Measurements from ENCODE around the gene SPATA31C1. TPM values are rescaled to one million over a fixed set of nuclear protein-coding genes. Genes with fewer than 3 reads are reported as not detected.
"Not testable (repeated sequence)": the region's sequence is repeated elsewhere in the genome, so short reads cannot be mapped to it uniquely, and the experiment has no call there.

Gene SPATA31C1
- polyA plus RNA-seq (2013, experiment 1 of 2): not detected
- not detected for polyA plus RNA-seq (2013, experiment 2 of 2)

- H3K9ac ChIP-seq (ENCODE audit: low read length); H2BK5ac ChIP-seq (ENCODE audit: low read depth, low read length, poor library complexity, severe bottlenecking); H3K4me1 ChIP-seq (ENCODE audit: control insufficient read depth, insufficient read depth, low read depth, low read length); H3K4ac ChIP-seq (ENCODE audit: low read depth in 1 of 2, low read length in 2 of 2); H4K91ac ChIP-seq (ENCODE audit: low read length); H2AFZ ChIP-seq (ENCODE audit: low read depth, low read length); H3K27me3 ChIP-seq (ENCODE audit: control insufficient read depth in 1 of 2, insufficient read depth in 1 of 2, low read length in 2 of 2); H4K8ac ChIP-seq (ENCODE audit: low read length); H3K4me3 ChIP-seq (ENCODE audit: insufficient read depth in 1 of 2, low read depth in 1 of 2, low read length in 2 of 2); H3K36me3 ChIP-seq (ENCODE audit: control insufficient read depth in 1 of 2, insufficient read depth in 2 of 2, low read depth in 1 of 2, low read length in 2 of 2); H2BK120ac ChIP-seq (ENCODE audit: low read depth, low read length); H3K23ac ChIP-seq (ENCODE audit: low read length in 2 of 2); H3K79me1 ChIP-seq (replicated peaks; ENCODE audit: low read length, poor library complexity, severe bottlenecking); H3K14ac ChIP-seq (ENCODE audit: low read length in 2 of 2); H3K18ac ChIP-seq (ENCODE audit: low read depth in 1 of 2, low read length in 2 of 2); H2BK15ac ChIP-seq (ENCODE audit: low read depth, poor library complexity, severe bottlenecking); H3K4me2 ChIP-seq (ENCODE audit: low read length, poor library complexity, severe bottlenecking); DNase-seq; H3K27ac ChIP-seq (ENCODE audit: low read length, poor library complexity, severe bottlenecking); H2AK5ac ChIP-seq (ENCODE audit: low read length, severe bottlenecking); H2BK12ac ChIP-seq (ENCODE audit: low read length in 2 of 2); H3K9me3 ChIP-seq (ENCODE audit: control insufficient read depth, low read length): not testable (repeated sequence)
- no CpG with 5 or more reads among the region's 8 CpGs for WGBS
These were observed at the start of gene SPATA31C1 for GRCh38 chr9:87917662-87918061. Gene SPATA31C1 (plus strand): TSS chr9:87917962.

DNA sequence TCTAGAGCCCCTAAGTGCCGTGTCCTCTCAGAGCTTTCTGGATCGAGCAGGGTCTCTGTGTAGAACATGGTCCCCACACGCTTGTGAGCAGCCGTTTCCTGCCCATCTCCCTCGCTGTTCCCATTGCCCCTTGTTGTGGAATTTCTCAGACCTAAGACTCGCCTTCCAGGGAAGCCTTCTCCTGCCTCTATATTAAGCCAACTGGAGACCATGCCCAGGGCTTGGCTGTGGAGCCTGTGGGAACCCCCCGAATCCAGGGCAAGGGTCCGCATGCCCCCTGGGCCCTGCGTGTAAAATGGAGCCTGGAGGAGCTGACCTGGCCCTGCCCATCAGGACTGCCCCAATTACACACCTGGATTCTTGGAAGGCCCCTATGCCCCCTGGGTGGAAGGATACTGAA is 49.6 kb upstream of the SPATA31C1 start:
- Histone ChIP-seq H2BK120ac (ENCODE audit: low read depth, low read length) (no peak overlapping the region), H2BK15ac (ENCODE audit: low read depth, poor library complexity, severe bottlenecking) (no peak overlapping the region), H3K23ac (ENCODE audit: low read length in 2 of 2) (no peak overlapping the region), H3K27me3 (ENCODE audit: control insufficient read depth in 1 of 2, insufficient read depth in 1 of 2, low read length in 2 of 2) (no peaks in the 10 kb centered on the region), H2BK5ac (ENCODE audit: low read depth, low read length, poor library complexity, severe bottlenecking) (no peak overlapping the region), H3K79me1 (replicated peaks; ENCODE audit: low read length, poor library complexity, severe bottlenecking) (no peaks in the 10 kb centered on the region), H3K9ac (ENCODE audit: low read length) (no peak overlapping the region), H3K4me2 (ENCODE audit: low read length, poor library complexity, severe bottlenecking) (no peak overlapping the region), H3K9me3 (ENCODE audit: control insufficient read depth, low read length) (no peaks in the 10 kb centered on the region), H3K27ac (ENCODE audit: low read length, poor library complexity, severe bottlenecking) (no peak overlapping the region), H2BK12ac (ENCODE audit: low read length in 2 of 2) (no peak overlapping the region), H3K4ac (ENCODE audit: low read depth in 1 of 2, low read length in 2 of 2) (no peak overlapping the region), H4K91ac (ENCODE audit: low read length) (no peak overlapping the region), H3K18ac (ENCODE audit: low read depth in 1 of 2, low read length in 2 of 2) (no peak overlapping the region), H3K4me3 (ENCODE audit: insufficient read depth in 1 of 2, low read depth in 1 of 2, low read length in 2 of 2) (no peak overlapping the region), H2AK5ac (ENCODE audit: low read length, severe bottlenecking) (no peak overlapping the region), H3K14ac (ENCODE audit: low read length in 2 of 2) (peak overlapping the region in 1 of 2 experiments; percentile 49), H2AFZ (ENCODE audit: low read depth, low read length) (no peak overlapping the region), H3K4me1 (ENCODE audit: control insufficient read depth, insufficient read depth, low read depth, low read length) (peaks cover 19% of the 10 kb centered on the region), H3K36me3 (ENCODE audit: control insufficient read depth in 1 of 2, insufficient read depth in 2 of 2, low read depth in 1 of 2, low read length in 2 of 2) (no peaks in the 10 kb centered on the region), H4K8ac (ENCODE audit: low read length) (no peak overlapping the region)
- WGBS: 95% methylated on average over 9 of the region's 9 CpGs
- DNase-seq: no peak

- no peak overlapping the region for H3K4me2 ChIP-seq (ENCODE audit: low read length, poor library complexity, severe bottlenecking)
- H2BK5ac ChIP-seq (ENCODE audit: low read depth, low read length, poor library complexity, severe bottlenecking): no peak overlapping the region
- no peak overlapping the region for H2AK5ac ChIP-seq (ENCODE audit: low read length, severe bottlenecking)
- WGBS: 82% methylated on average over 3 of the region's 3 CpGs
- H2AFZ ChIP-seq (ENCODE audit: low read depth, low read length): no peak overlapping the region
- no peak overlapping the region for H3K18ac ChIP-seq (ENCODE audit: low read depth in 1 of 2, low read length in 2 of 2)
- no peak overlapping the region for H2BK12ac ChIP-seq (ENCODE audit: low read length in 2 of 2)
- H3K4ac ChIP-seq (ENCODE audit: low read depth in 1 of 2, low read length in 2 of 2): no peak overlapping the region
- peak overlapping the region in 1 of 2 experiments; percentile 19 for H3K14ac ChIP-seq (ENCODE audit: low read length in 2 of 2)
- no peak overlapping the region for H3K4me3 ChIP-seq (ENCODE audit: insufficient read depth in 1 of 2, low read depth in 1 of 2, low read length in 2 of 2)
- H3K4me1 ChIP-seq (ENCODE audit: control insufficient read depth, insufficient read depth, low read depth, low read length): peaks cover 21% of the 10 kb centered on the region
- H4K91ac ChIP-seq (ENCODE audit: low read length): no peak overlapping the region
- no peaks in the 10 kb centered on the region for H3K9me3 ChIP-seq (ENCODE audit: control insufficient read depth, low read length)
- H3K27ac ChIP-seq (ENCODE audit: low read length, poor library complexity, severe bottlenecking): no peak overlapping the region
- DNase-seq: no peak
- no peaks in the 10 kb centered on the region for H3K36me3 ChIP-seq (ENCODE audit: control insufficient read depth in 1 of 2, insufficient read depth in 2 of 2, low read depth in 1 of 2, low read length in 2 of 2)
- no peaks in the 10 kb centered on the region for H3K79me1 ChIP-seq (replicated peaks; ENCODE audit: low read length, poor library complexity, severe bottlenecking)
- H2BK15ac ChIP-seq (ENCODE audit: low read depth, poor library complexity, severe bottlenecking): peak overlapping the region; percentile 49
- no peaks in the 10 kb centered on the region for H3K27me3 ChIP-seq (ENCODE audit: control insufficient read depth in 1 of 2, insufficient read depth in 1 of 2, low read length in 2 of 2)
- no peak overlapping the region for H3K23ac ChIP-seq (ENCODE audit: low read length in 2 of 2)
- no peak overlapping the region for H3K9ac ChIP-seq (ENCODE audit: low read length)
- no peak overlapping the region for H2BK120ac ChIP-seq (ENCODE audit: low read depth, low read length)
- H4K8ac ChIP-seq (ENCODE audit: low read length): no peak overlapping the region
These were observed 49.1 kb upstream of the SPATA31C1 start for GRCh38 chr9:87868635-87869034.

- Histone ChIP-seq H2BK12ac (ENCODE audit: low read length in 2 of 2) (no peak overlapping the region), H3K4me2 (ENCODE audit: low read length, poor library complexity, severe bottlenecking) (no peak overlapping the region), H2AK5ac (ENCODE audit: low read length, severe bottlenecking) (no peak overlapping the region), H3K36me3 (ENCODE audit: control insufficient read depth in 1 of 2, insufficient read depth in 2 of 2, low read depth in 1 of 2, low read length in 2 of 2) (no peaks in the 10 kb centered on the region), H2BK120ac (ENCODE audit: low read depth, low read length) (no peak overlapping the region), H4K91ac (ENCODE audit: low read length) (no peak overlapping the region), H3K27ac (ENCODE audit: low read length, poor library complexity, severe bottlenecking) (no peak overlapping the region), H3K79me1 (replicated peaks; ENCODE audit: low read length, poor library complexity, severe bottlenecking) (no peaks in the 10 kb centered on the region), H4K8ac (ENCODE audit: low read length) (no peak overlapping the region), H2AFZ (ENCODE audit: low read depth, low read length) (no peak overlapping the region), H3K23ac (ENCODE audit: low read length in 2 of 2) (no peak overlapping the region), H3K4me3 (ENCODE audit: insufficient read depth in 1 of 2, low read depth in 1 of 2, low read length in 2 of 2) (no peak overlapping the region), H3K9me3 (ENCODE audit: control insufficient read depth, low read length) (no peaks in the 10 kb centered on the region), H3K18ac (ENCODE audit: low read depth in 1 of 2, low read length in 2 of 2) (peak overlapping the region in 1 of 2 experiments; percentile 65), H3K9ac (ENCODE audit: low read length) (no peak overlapping the region), H3K27me3 (ENCODE audit: control insufficient read depth in 1 of 2, insufficient read depth in 1 of 2, low read length in 2 of 2) (no peaks in the 10 kb centered on the region), H2BK15ac (ENCODE audit: low read depth, poor library complexity, severe bottlenecking) (no peak overlapping the region), H2BK5ac (ENCODE audit: low read depth, low read length, poor library complexity, severe bottlenecking) (no peak overlapping the region), H3K4me1 (ENCODE audit: control insufficient read depth, insufficient read depth, low read depth, low read length) (peaks cover 22% of the 10 kb centered on the region), H3K14ac (ENCODE audit: low read length in 2 of 2) (peak overlapping the region in 1 of 2 experiments; percentile 45), H3K4ac (ENCODE audit: low read depth in 1 of 2, low read length in 2 of 2) (no peak overlapping the region)
- WGBS: 96% methylated on average over 11 of the region's 11 CpGs
- no peak for DNase-seq
These were observed 48.7 kb upstream of the SPATA31C1 start for GRCh38 chr9:87869082-87869481.
